ENCODE results near the gene CCDC54. TPM values are rescaled to one million over a fixed set of nuclear protein-coding genes. Genes with fewer than 3 reads are reported as not detected.

The CCDC54 gene
- total and polyA plus RNA-seq, 8 donors = not detected

GRCh38 chr3:107361633-107362032, 15.6 kb upstream of the CCDC54 start:
- Histone ChIP-seq H3K27ac (no peak overlapping the region), H3K4me3 (no peak overlapping the region), H3K27me3 (no peaks in the 10 kb centered on the region), H3K36me3 (no peaks in the 10 kb centered on the region), H3K4me1 (no peaks in the 10 kb centered on the region), H3K9me3 (no peaks in the 10 kb centered on the region)
- 83 to 91% (median 86%) methylated on average over 3 of the region's 3 CpGs for WGBS, 5 donors
- no peak for TF ChIP-seq CTCF (IDR thresholded peaks at IDR 0.05)
- no peak for TF ChIP-seq EP300 (IDR thresholded peaks at IDR 0.05)
- TF ChIP-seq POLR2A (IDR thresholded peaks at IDR 0.05) = no peak
- TF ChIP-seq POLR2AphosphoS5 (IDR thresholded peaks at IDR 0.05) = no peak
- DNase-seq = no peak
- intact Hi-C loops (cut with DNase I; ENCODE audit: low total_unique reads) = no loop called here

- intact Hi-C loops (cut with DNase I; ENCODE audit: low total_unique reads) = no loop called here
- no peak for DNase-seq
- Histone ChIP-seq H3K4me3 (no peak overlapping the region), H3K36me3 (no peaks in the 10 kb centered on the region), H3K9me3 (no peaks in the 10 kb centered on the region), H3K4me1 (no peaks in the 10 kb centered on the region), H3K27ac (no peak overlapping the region), H3K27me3 (no peaks in the 10 kb centered on the region)
- WGBS, 5 donors = 81 to 89% (median 88%) methylated on average over 4 of the region's 4 CpGs
- no peak for TF ChIP-seq CTCF (IDR thresholded peaks at IDR 0.05)
- no peak for TF ChIP-seq POLR2AphosphoS5 (IDR thresholded peaks at IDR 0.05)
- TF ChIP-seq EP300 (IDR thresholded peaks at IDR 0.05) = no peak
- TF ChIP-seq POLR2A (IDR thresholded peaks at IDR 0.05) = no peak
Measured at GRCh38 chr3:107365051-107365450, 12.2 kb upstream of the CCDC54 start.

- TF ChIP-seq POLR2A (IDR thresholded peaks at IDR 0.05) = no peak
- H3K9me3 ChIP-seq = no peaks in the 10 kb centered on the region
- no peak overlapping the region for H3K4me3 ChIP-seq
- no peak overlapping the region for H3K27ac ChIP-seq
- H3K27me3 ChIP-seq = no peaks in the 10 kb centered on the region
- no peak for DNase-seq
- no peaks in the 10 kb centered on the region for H3K36me3 ChIP-seq
- intact Hi-C loops (cut with DNase I; ENCODE audit: low total_unique reads) = no loop called here
- H3K4me1 ChIP-seq = no peaks in the 10 kb centered on the region
- 66 to 91% (median 85%) methylated on average over 3 of the region's 3 CpGs for WGBS, 5 donors
Measured at GRCh38 chr3:107366766-107367165, 10.5 kb upstream of the CCDC54 start.

- H3K9me3 ChIP-seq = no peaks in the 10 kb centered on the region
- H3K27me3 ChIP-seq = no peaks in the 10 kb centered on the region
- no peaks in the 10 kb centered on the region for H3K36me3 ChIP-seq
- no peaks in the 10 kb centered on the region for H3K4me1 ChIP-seq
- no peak for TF ChIP-seq POLR2A (IDR thresholded peaks at IDR 0.05)
- TF ChIP-seq CTCF (IDR thresholded peaks at IDR 0.05) = no peak
- no peak for TF ChIP-seq EP300 (IDR thresholded peaks at IDR 0.05)
- no peak for TF ChIP-seq POLR2AphosphoS5 (IDR thresholded peaks at IDR 0.05)
- 66 to 77% (median 75%) methylated on average over 5 of the region's 5 CpGs for WGBS, 5 donors
- no peak overlapping the region for H3K27ac ChIP-seq
- DNase-seq = no peak
- H3K4me3 ChIP-seq = no peak overlapping the region
- intact Hi-C loops (cut with DNase I; ENCODE audit: low total_unique reads) = no loop called here
Measured at GRCh38 chr3:107367353-107367752, 9.9 kb upstream of the CCDC54 start.

GRCh38 chr3:107368654-107369398, 8.4 kb upstream of the CCDC54 start:
- TF ChIP-seq POLR2A (IDR thresholded peaks at IDR 0.05) (no peak), EP300 (IDR thresholded peaks at IDR 0.05) (no peak), CTCF (IDR thresholded peaks at IDR 0.05) (no peak), POLR2AphosphoS5 (IDR thresholded peaks at IDR 0.05) (no peak)
- H3K27ac ChIP-seq = no peak overlapping the region
- H3K36me3 ChIP-seq = no peaks in the 10 kb centered on the region
- DNase-seq = no peak
- WGBS, 5 donors = 84 to 88% (median 86%) methylated on average over 8 of the region's 8 CpGs
- no peak overlapping the region for H3K4me3 ChIP-seq
- H3K27me3 ChIP-seq = no peaks in the 10 kb centered on the region
- intact Hi-C loops (cut with DNase I; ENCODE audit: low total_unique reads) = no loop called here
- H3K9me3 ChIP-seq = no peaks in the 10 kb centered on the region
- no peaks in the 10 kb centered on the region for H3K4me1 ChIP-seq

Measured in stomach (tissue), 9 donors.